ENCODE data around the gene VPS41.

Gene VPS41

GRCh38 chr7:38934051-38934450, 25.1 kb upstream of the VPS41 start:
- Histone ChIP-seq H3K79me2 (ENCODE audit: insufficient read depth, low read depth) (no peaks in the 10 kb centered on the region), H3K36me3 (ENCODE audit: insufficient read depth) (no peaks in the 10 kb centered on the region), H3K27me3 (ENCODE audit: insufficient read depth, low read depth) (no peaks in the 10 kb centered on the region), H3K4me1 (ENCODE audit: low read depth, poor library complexity, severe bottlenecking) (no peaks in the 10 kb centered on the region), H2AFZ (ENCODE audit: low read depth) (no peak overlapping the region), H3K4me3 (IDR thresholded peaks at IDR 0.05; ENCODE audit: insufficient read depth, low read depth, low read length) (no peak overlapping the region), H3K4me2 (no peak overlapping the region), H3K9ac (no peak overlapping the region), H4K20me1 (ENCODE audit: insufficient read depth) (no peaks in the 10 kb centered on the region), H3K27ac (no peak overlapping the region)
- TF ChIP-seq CTCF (conservative IDR thresholded peaks at IDR 0.05; ENCODE audit: low read depth, low read length): no peak

- H3K79me2 ChIP-seq (ENCODE audit: insufficient read depth, low read depth): no peaks in the 10 kb centered on the region
- peak; percentile 99 for TF ChIP-seq CTCF (conservative IDR thresholded peaks at IDR 0.05; ENCODE audit: low read depth, low read length)
- H3K9ac ChIP-seq: no peak overlapping the region
- no peak overlapping the region for H3K27ac ChIP-seq
- no peaks in the 10 kb centered on the region for H3K36me3 ChIP-seq (ENCODE audit: insufficient read depth)
- H3K4me1 ChIP-seq (ENCODE audit: low read depth, poor library complexity, severe bottlenecking): no peaks in the 10 kb centered on the region
- no peaks in the 10 kb centered on the region for H4K20me1 ChIP-seq (ENCODE audit: insufficient read depth)
- H2AFZ ChIP-seq (ENCODE audit: low read depth): peak overlapping the region; percentile 28
- H3K4me3 ChIP-seq (IDR thresholded peaks at IDR 0.05; ENCODE audit: insufficient read depth, low read depth, low read length): no peak overlapping the region
- H3K27me3 ChIP-seq (ENCODE audit: insufficient read depth, low read depth): no peaks in the 10 kb centered on the region
- H3K4me2 ChIP-seq: no peak overlapping the region
Measured at GRCh38 chr7:38932509-38933168, 23.6 kb upstream of the VPS41 start.

- TF ChIP-seq CTCF (conservative IDR thresholded peaks at IDR 0.05; ENCODE audit: low read depth, low read length): no peak
- H3K4me3 ChIP-seq (IDR thresholded peaks at IDR 0.05; ENCODE audit: insufficient read depth, low read depth, low read length): no peak overlapping the region
- H2AFZ ChIP-seq (ENCODE audit: low read depth): no peak overlapping the region
- H4K20me1 ChIP-seq (ENCODE audit: insufficient read depth): no peaks in the 10 kb centered on the region
- no peaks in the 10 kb centered on the region for H3K36me3 ChIP-seq (ENCODE audit: insufficient read depth)
- no peaks in the 10 kb centered on the region for H3K4me1 ChIP-seq (ENCODE audit: low read depth, poor library complexity, severe bottlenecking)
- H3K9ac ChIP-seq: no peak overlapping the region
- H3K4me2 ChIP-seq: no peak overlapping the region
- H3K79me2 ChIP-seq (ENCODE audit: insufficient read depth, low read depth): no peaks in the 10 kb centered on the region
- no peaks in the 10 kb centered on the region for H3K27me3 ChIP-seq (ENCODE audit: insufficient read depth, low read depth)
- H3K27ac ChIP-seq: no peak overlapping the region
Measured at GRCh38 chr7:38929460-38930171, 20.6 kb upstream of the VPS41 start.

- H2AFZ ChIP-seq (ENCODE audit: low read depth): no peak overlapping the region
- H3K27me3 ChIP-seq (ENCODE audit: insufficient read depth, low read depth): no peaks in the 10 kb centered on the region
- no peak overlapping the region for H3K4me2 ChIP-seq
- no peaks in the 10 kb centered on the region for H3K4me1 ChIP-seq (ENCODE audit: low read depth, poor library complexity, severe bottlenecking)
- no peak overlapping the region for H3K4me3 ChIP-seq (IDR thresholded peaks at IDR 0.05; ENCODE audit: insufficient read depth, low read depth, low read length)
- no peaks in the 10 kb centered on the region for H4K20me1 ChIP-seq (ENCODE audit: insufficient read depth)
- TF ChIP-seq CTCF (conservative IDR thresholded peaks at IDR 0.05; ENCODE audit: low read depth, low read length): no peak
- no peaks in the 10 kb centered on the region for H3K79me2 ChIP-seq (ENCODE audit: insufficient read depth, low read depth)
- H3K36me3 ChIP-seq (ENCODE audit: insufficient read depth): no peaks in the 10 kb centered on the region
- no peak overlapping the region for H3K9ac ChIP-seq
- H3K27ac ChIP-seq: no peak overlapping the region
Measured at GRCh38 chr7:38928506-38928905, 19.5 kb upstream of the VPS41 start.
